ENCODE results near the gene SVOPL. TPM values are rescaled to one million over a fixed set of nuclear protein-coding genes. Genes with fewer than 3 reads are reported as not detected.

Gene SVOPL
- total and polyA plus RNA-seq, 2 experiments from 2014 or later, result 2.3 to 4.5 TPM

- H3K4me3 ChIP-seq, result no peak overlapping the region
- no peaks in the 10 kb centered on the region for H3K36me3 ChIP-seq
- H3K27ac ChIP-seq, result no peak overlapping the region
- no peak for DNase-seq (ENCODE audit: low read depth in 1 of 2, low spot score in 1 of 2)
- H3K9me3 ChIP-seq (ENCODE audit: low read depth), result no peaks in the 10 kb centered on the region
- no peak for TF ChIP-seq CTCF (IDR thresholded peaks at IDR 0.05; ENCODE audit: low read depth, low read length)
- no peaks in the 10 kb centered on the region for H3K27me3 ChIP-seq
- H3K4me1 ChIP-seq (ENCODE audit: low read depth), result peaks cover 5% of the 10 kb centered on the region
Observed at GRCh38 chr7:138607216-138608126, 93.7 kb downstream of the SVOPL start.

- Histone ChIP-seq H3K4me1 (ENCODE audit: low read depth) (peaks cover 5% of the 10 kb centered on the region), H3K9me3 (ENCODE audit: low read depth) (no peaks in the 10 kb centered on the region), H3K27me3 (no peaks in the 10 kb centered on the region)
Observed at GRCh38 chr7:138606236-138606635, 94.9 kb downstream of the SVOPL start.

GRCh38 chr7:138603549-138604318 lies 97.4 kb downstream of the SVOPL start:
- no peaks in the 10 kb centered on the region for H3K4me1 ChIP-seq (ENCODE audit: low read depth)
- H3K27me3 ChIP-seq, result no peaks in the 10 kb centered on the region
- no peaks in the 10 kb centered on the region for H3K36me3 ChIP-seq
- H3K27ac ChIP-seq, result no peak overlapping the region
- TF ChIP-seq CTCF (IDR thresholded peaks at IDR 0.05; ENCODE audit: low read depth, low read length), result no peak
- H3K9me3 ChIP-seq (ENCODE audit: low read depth), result no peaks in the 10 kb centered on the region
- no peak overlapping the region for H3K4me3 ChIP-seq
- DNase-seq (ENCODE audit: low read depth in 1 of 2, low spot score in 1 of 2), result peak in 1 of 2 donors; percentile 22

More at GRCh38 chr7:138606236-138606635, 94.9 kb downstream of the SVOPL start:
- TF ChIP-seq CTCF (IDR thresholded peaks at IDR 0.05; ENCODE audit: low read depth, low read length), result no peak
- Histone ChIP-seq H3K36me3 (no peaks in the 10 kb centered on the region), H3K27ac (no peak overlapping the region), H3K4me3 (no peak overlapping the region)
- no peak for DNase-seq (ENCODE audit: low read depth in 1 of 2, low spot score in 1 of 2)

GRCh38 chr7:138602451-138602850 lies 98.7 kb downstream of the SVOPL start:
- no peak for DNase-seq (ENCODE audit: low read depth in 1 of 2, low spot score in 1 of 2)
- TF ChIP-seq CTCF (IDR thresholded peaks at IDR 0.05; ENCODE audit: low read depth, low read length), result no peak

GRCh38 chr7:138595454-138595853 lies 105.7 kb downstream of the SVOPL start:
- no peak for DNase-seq (ENCODE audit: low read depth in 1 of 2, low spot score in 1 of 2)
- Histone ChIP-seq H3K9me3 (ENCODE audit: low read depth) (no peaks in the 10 kb centered on the region), H3K4me1 (ENCODE audit: low read depth) (no peaks in the 10 kb centered on the region), H3K27me3 (no peaks in the 10 kb centered on the region), H3K27ac (no peak overlapping the region), H3K4me3 (no peak overlapping the region), H3K36me3 (no peaks in the 10 kb centered on the region)
- TF ChIP-seq CTCF (IDR thresholded peaks at IDR 0.05; ENCODE audit: low read depth, low read length), result no peak

More at GRCh38 chr7:138602451-138602850, 98.7 kb downstream of the SVOPL start:
- Histone ChIP-seq H3K27ac (no peak overlapping the region), H3K9me3 (ENCODE audit: low read depth) (no peaks in the 10 kb centered on the region), H3K4me1 (ENCODE audit: low read depth) (no peaks in the 10 kb centered on the region), H3K4me3 (no peak overlapping the region), H3K36me3 (no peaks in the 10 kb centered on the region), H3K27me3 (no peaks in the 10 kb centered on the region)

Measured in cardiac muscle cell (in vitro differentiated cells and primary cell).